Panc1 (cell line): Measurements from ENCODE around the gene ZDHHC23.

ENCODE experiments used
- POLR2AphosphoS5 ChIP-seq: IDR thresholded peaks from 2 replicates; pipeline ENCODE4 v1.6.1; 2012; ENCODE audit warnings: mild to moderate bottlenecking, low read depth, low read length, moderate library complexity
- SIN3A ChIP-seq: IDR thresholded peaks from 2 replicates; pipeline ENCODE4 v1.6.1; 2012; ENCODE audit warnings: low read depth, mild to moderate bottlenecking, low read length, moderate library complexity, borderline replicate concordance; ENCODE audit not compliant: insufficient read depth
- TCF7L2 ChIP-seq: IDR thresholded peaks from 2 replicates; pipeline ENCODE4 v1.6.1; 2011; ENCODE audit warnings: mild to moderate bottlenecking, low read depth, low read length, inconsistent platforms
- TF ChIP-seq, protein P1 (sequence below): fragments of 450-650 bp; IDR thresholded peaks from 2 replicates; pipeline ENCODE4 v1.5.1; 2017; ENCODE audit warnings: mild to moderate bottlenecking
- TF ChIP-seq, protein P2 (sequence below), 2 experiments: IDR thresholded peaks; 2 replicates each; pipeline ENCODE4 v1.6.1; 2011 to 2012; ENCODE audit warnings: low read depth in 2 of 2, control low read depth in 1 of 2, low read length in 1 of 2, mild to moderate bottlenecking in 1 of 2, moderate library complexity in 1 of 2; ENCODE audit not compliant: insufficient read depth in 1 of 2

- TF ChIP-seq, protein P1, sequence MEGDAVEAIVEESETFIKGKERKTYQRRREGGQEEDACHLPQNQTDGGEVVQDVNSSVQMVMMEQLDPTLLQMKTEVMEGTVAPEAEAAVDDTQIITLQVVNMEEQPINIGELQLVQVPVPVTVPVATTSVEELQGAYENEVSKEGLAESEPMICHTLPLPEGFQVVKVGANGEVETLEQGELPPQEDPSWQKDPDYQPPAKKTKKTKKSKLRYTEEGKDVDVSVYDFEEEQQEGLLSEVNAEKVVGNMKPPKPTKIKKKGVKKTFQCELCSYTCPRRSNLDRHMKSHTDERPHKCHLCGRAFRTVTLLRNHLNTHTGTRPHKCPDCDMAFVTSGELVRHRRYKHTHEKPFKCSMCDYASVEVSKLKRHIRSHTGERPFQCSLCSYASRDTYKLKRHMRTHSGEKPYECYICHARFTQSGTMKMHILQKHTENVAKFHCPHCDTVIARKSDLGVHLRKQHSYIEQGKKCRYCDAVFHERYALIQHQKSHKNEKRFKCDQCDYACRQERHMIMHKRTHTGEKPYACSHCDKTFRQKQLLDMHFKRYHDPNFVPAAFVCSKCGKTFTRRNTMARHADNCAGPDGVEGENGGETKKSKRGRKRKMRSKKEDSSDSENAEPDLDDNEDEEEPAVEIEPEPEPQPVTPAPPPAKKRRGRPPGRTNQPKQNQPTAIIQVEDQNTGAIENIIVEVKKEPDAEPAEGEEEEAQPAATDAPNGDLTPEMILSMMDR: no peak
- no peak for TF ChIP-seq POLR2AphosphoS5
- no peak for TF ChIP-seq SIN3A
- TF ChIP-seq, protein P2, sequence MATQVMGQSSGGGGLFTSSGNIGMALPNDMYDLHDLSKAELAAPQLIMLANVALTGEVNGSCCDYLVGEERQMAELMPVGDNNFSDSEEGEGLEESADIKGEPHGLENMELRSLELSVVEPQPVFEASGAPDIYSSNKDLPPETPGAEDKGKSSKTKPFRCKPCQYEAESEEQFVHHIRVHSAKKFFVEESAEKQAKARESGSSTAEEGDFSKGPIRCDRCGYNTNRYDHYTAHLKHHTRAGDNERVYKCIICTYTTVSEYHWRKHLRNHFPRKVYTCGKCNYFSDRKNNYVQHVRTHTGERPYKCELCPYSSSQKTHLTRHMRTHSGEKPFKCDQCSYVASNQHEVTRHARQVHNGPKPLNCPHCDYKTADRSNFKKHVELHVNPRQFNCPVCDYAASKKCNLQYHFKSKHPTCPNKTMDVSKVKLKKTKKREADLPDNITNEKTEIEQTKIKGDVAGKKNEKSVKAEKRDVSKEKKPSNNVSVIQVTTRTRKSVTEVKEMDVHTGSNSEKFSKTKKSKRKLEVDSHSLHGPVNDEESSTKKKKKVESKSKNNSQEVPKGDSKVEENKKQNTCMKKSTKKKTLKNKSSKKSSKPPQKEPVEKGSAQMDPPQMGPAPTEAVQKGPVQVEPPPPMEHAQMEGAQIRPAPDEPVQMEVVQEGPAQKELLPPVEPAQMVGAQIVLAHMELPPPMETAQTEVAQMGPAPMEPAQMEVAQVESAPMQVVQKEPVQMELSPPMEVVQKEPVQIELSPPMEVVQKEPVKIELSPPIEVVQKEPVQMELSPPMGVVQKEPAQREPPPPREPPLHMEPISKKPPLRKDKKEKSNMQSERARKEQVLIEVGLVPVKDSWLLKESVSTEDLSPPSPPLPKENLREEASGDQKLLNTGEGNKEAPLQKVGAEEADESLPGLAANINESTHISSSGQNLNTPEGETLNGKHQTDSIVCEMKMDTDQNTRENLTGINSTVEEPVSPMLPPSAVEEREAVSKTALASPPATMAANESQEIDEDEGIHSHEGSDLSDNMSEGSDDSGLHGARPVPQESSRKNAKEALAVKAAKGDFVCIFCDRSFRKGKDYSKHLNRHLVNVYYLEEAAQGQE (IDR thresholded peaks at IDR 0.05; ENCODE audit: insufficient read depth in 1 of 2, low read depth in 2 of 2, low read length in 1 of 2): no peak
- no peak for TF ChIP-seq TCF7L2
These were observed 32.1 kb downstream of the ZDHHC23 start for GRCh38 chr3:113979916-113980315.
